OCI-LY3 (cell line): ENCODE measurements around the gene SETBP1.

ENCODE experiments used
- EZH2phosphoT487 ChIP-seq: fragments of 200-600 bp; shearing (Covaris generic); IDR thresholded peaks from 2 replicates; pipeline ENCODE4 v1.6.1; 2018; ENCODE audit warnings: antibody characterized with exemption, mixed run types, low read depth
- TF ChIP-seq, protein P1 (sequence below): fragments of 200-600, 300-600 bp; sonication (generic); IDR thresholded peaks from 2 replicates; pipeline ENCODE4 v1.5.1; 2014; ENCODE audit warnings: antibody characterized with exemption, low read length, low read depth

DNA sequence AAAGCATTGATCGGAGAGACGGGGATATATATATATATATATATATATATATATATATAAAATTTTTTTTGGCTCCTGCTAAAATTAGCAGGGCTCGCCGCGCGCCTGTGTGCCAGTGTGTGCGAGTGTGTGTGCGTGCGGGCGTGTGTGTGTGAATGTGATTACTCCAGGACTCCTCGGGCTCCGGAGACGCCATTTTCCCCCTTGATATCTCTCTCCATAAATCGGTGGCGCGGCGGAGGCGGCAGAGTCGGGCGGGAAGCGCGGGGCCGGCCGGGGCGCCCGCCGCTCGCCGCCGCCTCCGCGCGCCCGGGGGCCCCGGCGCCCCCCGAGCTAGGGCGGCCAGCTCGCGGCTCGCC lies 795 bp upstream of the SETBP1 start:
- no peak for TF ChIP-seq EZH2phosphoT487
- TF ChIP-seq, protein P1, sequence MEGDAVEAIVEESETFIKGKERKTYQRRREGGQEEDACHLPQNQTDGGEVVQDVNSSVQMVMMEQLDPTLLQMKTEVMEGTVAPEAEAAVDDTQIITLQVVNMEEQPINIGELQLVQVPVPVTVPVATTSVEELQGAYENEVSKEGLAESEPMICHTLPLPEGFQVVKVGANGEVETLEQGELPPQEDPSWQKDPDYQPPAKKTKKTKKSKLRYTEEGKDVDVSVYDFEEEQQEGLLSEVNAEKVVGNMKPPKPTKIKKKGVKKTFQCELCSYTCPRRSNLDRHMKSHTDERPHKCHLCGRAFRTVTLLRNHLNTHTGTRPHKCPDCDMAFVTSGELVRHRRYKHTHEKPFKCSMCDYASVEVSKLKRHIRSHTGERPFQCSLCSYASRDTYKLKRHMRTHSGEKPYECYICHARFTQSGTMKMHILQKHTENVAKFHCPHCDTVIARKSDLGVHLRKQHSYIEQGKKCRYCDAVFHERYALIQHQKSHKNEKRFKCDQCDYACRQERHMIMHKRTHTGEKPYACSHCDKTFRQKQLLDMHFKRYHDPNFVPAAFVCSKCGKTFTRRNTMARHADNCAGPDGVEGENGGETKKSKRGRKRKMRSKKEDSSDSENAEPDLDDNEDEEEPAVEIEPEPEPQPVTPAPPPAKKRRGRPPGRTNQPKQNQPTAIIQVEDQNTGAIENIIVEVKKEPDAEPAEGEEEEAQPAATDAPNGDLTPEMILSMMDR = no peak
